HG02763 (cell line): Measurements from ENCODE around the gene ZMPSTE24.

Experiments used
- ATAC-seq: cut with Tn5 transposase; IDR thresholded peaks from one replicate; pipeline ENCODE4 v1.9.1; 2021; ENCODE audit warnings: mild to moderate bottlenecking, moderate library complexity; ENCODE audit not compliant: unreplicated experiment

The ZMPSTE24 gene

GRCh38 chr1:40257313-40257687 is 736 bp upstream of the ZMPSTE24 start:
- no peak for ATAC-seq

DNA sequence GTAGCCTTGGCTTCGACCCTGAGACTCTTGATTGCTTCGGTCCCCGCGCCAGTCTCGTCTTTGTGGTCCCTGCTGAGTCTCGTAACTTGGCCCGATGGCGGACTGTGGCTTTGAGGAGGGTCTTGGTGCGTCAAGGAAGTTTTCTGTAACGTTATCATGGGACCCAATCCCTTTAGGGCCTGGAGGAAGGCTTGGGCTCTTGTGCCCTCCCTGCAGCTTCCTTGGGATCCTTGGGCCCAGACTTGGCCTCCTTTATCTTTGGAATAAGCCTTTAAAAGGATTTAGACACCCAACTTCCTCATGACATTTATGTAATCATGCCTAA is 371 bp downstream of the ZMPSTE24 start:
- no peak for ATAC-seq

- no peak for ATAC-seq
Observed at GRCh38 chr1:40264354-40264781, 6.3 kb downstream of the ZMPSTE24 start.

GRCh38 chr1:40265298-40265697 is 7.3 kb downstream of the ZMPSTE24 start:
- ATAC-seq: no peak

- no peak for ATAC-seq
Observed at GRCh38 chr1:40265919-40266318, 7.9 kb downstream of the ZMPSTE24 start.

DNA sequence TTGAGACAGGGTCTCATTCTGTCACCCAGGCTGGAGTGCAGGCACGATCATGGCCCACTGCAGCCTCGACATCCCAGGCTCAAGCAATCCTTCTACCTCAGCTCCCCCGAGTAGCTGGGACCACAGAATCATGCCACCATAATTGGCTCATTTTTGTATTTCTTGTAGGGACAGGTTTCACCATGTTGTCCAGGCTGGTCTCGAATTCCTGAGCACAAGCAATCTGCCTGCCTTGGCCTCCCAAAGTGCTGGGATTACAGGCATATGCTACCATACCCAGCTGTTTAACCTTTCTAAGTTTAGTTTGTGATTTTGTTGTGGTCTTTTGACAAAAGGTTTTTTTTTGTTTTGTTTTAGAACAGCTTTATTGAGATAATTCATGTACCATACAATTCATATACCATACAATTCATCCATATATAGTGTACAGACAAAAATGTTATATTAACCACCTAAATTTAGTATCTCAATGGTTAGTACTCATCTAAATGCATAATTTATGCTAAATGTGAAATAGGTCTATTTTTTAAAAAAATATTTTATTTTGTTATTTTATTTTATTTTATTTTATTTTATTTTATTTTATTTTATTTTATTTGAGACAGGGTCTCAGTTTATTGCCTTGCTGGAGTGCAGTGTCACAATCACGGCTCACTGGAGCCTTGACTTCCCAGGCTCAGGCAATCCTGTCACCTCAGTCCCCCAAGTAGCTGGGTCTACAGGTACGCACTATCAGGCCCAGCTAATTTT is 8.9 kb downstream of the ZMPSTE24 start:
- ATAC-seq: no peak

DNA sequence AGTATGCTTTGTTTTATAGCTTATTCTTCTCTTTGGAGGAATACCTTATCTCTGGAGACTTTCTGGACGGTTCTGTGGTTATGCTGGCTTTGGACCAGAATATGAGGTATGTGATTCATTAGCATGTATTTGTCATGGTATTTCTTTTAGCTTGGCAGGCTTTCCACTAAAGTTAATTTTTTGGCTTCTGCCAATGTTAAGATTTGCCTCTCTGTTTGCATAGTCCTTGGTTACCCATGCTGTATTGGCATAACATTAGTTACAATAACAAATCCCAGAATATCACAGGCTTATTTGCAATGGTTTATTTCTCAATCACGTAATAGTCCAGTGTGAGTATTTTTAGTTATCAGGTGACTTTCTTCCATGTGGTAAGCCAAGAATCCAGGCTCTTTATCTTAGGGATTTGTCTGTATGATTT is 9.7 kb downstream of the ZMPSTE24 start:
- no peak for ATAC-seq

DNA sequence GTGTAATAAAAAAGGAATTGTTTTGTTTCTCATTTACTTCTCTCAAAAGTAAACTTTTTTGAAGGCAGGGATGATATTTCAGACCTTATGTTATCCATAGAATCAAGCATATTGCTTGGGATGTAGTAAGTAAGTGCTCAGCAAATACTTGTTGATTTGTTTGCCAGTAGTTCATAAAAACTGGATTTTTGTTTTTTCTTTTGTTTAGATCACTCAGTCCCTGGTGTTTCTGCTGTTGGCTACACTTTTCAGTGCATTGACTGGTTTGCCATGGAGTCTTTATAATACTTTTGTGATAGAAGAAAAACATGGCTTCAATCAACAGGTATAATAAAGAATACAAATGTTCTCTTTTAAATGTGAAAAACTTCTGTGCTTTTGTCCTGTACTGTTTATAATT is 10.2 kb downstream of the ZMPSTE24 start:
- ATAC-seq: no peak

- ATAC-seq: no peak
Observed at GRCh38 chr1:40270152-40270834, 12.3 kb downstream of the ZMPSTE24 start.

DNA sequence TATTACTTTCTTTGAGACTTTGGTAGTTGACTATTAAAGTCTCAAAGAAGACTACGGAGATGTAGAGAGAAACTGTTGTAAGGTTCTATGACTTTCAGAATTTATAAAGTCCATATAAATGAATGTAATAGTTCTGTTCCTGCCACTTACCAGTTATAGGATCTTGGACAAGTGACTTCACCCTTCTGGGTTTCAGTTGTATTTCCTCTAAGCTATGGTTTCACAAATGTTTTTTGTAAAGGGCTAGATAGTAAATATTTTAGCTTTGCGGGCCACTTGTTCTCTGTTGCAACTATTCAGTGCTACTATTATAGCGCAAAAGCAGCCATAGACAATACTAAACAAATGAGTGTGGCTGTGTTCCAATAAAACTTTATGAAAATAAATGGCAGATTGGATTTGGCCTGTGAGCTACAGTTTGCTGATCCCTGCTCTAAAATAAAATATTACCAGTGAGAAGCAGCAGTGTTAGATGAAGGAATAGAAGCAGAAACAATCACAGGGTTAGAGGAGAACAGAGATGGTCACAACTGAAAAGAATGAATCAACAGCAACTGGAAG is 14.7 kb downstream of the ZMPSTE24 start:
- ATAC-seq: no peak

- no peak for ATAC-seq
Observed at GRCh38 chr1:40273547-40274166, 15.6 kb downstream of the ZMPSTE24 start.

- ATAC-seq: no peak
Observed at GRCh38 chr1:40274331-40274730, 16.3 kb downstream of the ZMPSTE24 start.

DNA sequence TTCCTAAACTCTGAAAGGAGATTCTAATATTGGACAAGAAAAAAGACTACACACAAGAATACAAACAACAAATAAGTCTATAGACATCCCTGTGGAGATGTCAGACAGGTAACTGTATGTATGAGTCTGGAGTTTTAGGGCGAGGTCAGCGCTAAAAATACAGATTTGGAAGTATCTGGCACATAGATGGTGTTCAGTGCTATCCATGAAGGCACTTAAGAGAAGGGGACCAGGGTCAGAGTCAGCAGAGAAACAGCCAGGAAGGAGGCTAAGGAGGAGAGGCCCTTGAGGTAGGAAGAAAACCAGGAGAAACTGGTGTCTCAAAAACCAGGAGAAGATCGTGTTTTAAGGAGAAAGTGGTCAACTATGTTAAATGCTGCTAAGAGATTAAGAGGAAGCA is 18.1 kb downstream of the ZMPSTE24 start:
- ATAC-seq: no peak

DNA sequence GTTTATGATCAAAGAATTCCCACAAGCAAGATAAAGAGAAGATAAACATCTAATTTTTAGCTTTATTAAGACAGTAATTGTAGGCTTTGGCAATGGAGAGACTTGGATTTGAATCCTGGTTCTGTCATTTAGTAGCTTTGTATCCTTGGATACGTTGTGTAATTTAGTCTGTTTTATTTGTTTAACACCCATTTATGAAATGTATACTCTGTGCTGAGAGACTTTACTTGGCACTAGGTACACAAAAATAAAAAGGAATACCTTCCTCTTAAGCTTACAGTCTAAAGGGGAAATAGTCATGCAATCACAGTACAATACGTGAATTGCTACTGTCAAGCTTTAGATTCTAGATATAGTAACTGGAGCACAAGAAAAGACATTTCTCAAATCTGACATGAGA is 23.8 kb downstream of the ZMPSTE24 start:
- ATAC-seq: no peak

DNA sequence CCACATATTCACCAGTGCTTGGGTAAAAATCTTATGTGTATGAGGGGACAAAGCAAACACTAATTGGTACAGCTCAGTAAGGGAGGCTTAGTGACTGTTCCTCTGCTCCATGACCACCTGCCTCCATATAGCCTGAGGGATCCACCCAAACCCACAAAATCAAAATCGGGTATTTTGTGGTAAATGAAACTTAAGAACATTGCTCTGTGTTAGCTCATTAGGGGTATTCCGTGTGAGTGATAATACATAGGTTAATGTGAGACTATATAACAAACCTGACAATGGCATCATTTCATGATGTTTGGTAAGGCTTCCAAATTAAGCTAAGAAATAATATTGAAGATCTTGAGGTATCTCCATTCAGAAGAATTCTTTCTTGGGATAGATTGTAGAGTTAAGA is 33.3 kb downstream of the ZMPSTE24 start:
- ATAC-seq: no peak

DNA sequence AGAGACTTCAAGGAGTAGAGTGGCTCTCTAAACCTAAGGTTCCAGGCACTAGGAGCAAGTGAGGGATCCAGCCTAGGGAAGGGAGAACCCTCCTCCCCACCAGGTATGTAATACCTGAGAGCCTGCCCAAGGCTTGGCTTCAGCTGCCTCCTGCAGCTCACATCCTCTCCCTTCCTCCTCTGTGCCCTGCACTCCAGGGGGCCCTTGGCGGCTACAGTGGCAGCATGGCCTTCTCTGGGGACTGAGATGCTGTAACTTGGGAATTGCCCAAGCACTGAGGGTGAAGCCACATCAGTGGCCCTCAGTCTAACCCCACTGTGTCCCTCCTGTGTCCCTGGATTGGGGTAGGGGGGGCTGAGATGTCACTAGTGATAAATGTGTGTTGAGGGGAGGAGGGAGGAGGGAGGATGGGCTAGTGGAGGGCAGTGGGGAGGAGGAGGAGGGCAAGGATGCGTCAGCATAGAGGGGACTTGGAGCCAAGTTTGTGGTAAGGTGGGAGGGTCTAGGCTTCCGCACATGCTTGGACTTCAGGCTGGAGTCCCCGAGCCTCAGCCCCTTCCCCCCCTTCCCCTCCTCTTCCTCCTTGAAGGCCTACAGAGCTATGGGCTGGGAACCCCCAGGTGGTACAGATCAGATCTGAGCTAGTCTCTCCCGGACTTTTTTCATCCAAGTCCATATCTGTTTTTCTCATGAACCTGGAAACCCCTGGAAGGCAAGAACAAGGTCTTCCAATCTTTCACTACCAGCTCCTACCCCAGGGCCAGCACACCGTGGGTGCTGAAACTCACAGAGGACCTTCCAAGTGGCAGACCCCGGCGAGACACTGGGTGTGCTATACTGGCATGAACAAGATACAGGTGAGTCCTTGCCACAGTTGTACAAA is 41.6 kb downstream of the ZMPSTE24 start:
- no peak for ATAC-seq

DNA sequence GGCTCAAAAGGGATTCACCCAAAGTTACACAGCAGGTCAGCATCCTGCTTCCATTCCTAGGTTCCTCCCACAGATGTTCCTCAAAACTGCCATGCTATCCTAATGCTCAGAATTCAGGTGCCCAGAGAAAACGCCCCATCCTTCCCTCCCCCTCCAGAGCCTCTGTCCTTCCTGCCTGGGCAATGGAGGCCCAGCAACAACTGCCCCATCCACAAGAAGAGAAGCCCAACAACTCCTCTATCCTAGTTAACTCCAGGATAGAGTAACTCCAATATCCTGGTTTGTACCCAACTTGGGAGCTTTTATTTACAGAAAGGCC is 42.2 kb downstream of the ZMPSTE24 start:
- no peak for ATAC-seq

GRCh38 chr1:40300651-40301050 is 42.6 kb downstream of the ZMPSTE24 start:
- ATAC-seq: no peak

DNA sequence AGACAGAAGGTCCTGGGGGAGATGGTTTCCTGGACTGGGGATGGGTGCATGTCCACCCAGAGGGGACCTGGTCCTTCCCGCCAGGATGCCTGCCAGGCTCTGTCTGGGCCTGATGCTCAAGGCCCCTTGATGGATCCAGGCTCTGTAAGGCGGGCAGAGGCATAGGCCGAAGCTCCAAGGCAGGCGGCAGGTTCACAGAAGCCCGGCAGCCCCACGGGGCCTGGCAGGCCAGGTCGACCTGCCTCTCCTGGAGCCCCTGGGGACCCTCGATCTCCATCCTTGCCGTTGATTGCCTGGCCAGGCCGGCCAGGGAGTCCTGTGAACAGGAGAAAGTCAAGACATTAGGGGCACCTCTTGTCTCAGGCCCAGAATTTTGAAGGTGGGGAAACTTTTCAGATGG is 43.0 kb downstream of the ZMPSTE24 start:
- no peak for ATAC-seq

DNA sequence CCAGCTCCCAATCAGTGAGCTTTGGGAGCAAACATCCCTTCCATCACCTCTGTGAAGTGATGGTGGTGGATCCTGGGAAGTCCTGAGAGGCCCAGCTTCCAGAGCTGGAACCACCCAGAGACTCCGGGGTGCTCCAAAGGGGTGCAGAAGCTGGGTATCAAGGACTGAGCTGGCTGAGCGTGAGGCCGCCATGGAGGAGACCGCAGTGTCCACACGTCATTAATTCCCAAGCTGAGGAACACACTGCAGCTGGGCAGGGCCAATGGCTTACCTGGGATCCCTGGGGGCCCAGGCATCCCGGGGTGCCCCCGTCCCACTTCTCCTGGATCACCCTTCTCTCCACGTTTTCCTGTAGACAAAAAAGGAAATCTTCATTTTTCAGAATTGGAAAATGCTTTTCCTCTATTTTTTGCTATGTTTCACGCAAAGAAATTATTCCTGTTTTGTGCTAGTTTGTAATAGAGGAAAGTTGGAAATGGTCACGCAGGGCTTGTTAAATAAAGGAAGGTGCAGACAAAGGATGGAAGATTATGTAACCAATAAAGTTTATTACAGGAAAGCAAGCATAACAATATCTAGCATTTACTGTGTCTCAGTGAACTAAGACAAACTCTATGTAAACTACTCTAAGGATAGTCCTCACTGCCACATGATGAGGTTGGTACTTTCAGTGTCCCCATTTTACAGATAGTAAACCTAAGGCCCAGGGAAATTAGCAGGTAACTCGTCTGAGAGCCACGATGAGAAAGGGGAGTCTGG is 43.7 kb downstream of the ZMPSTE24 start:
- ATAC-seq: no peak
